ENCODE measurements around the gene PDXP.
"Not testable (repeated sequence)": the region's sequence is repeated elsewhere in the genome, so short reads cannot be mapped to it uniquely, and the experiment has no call there.

PDXP gene, protein sequence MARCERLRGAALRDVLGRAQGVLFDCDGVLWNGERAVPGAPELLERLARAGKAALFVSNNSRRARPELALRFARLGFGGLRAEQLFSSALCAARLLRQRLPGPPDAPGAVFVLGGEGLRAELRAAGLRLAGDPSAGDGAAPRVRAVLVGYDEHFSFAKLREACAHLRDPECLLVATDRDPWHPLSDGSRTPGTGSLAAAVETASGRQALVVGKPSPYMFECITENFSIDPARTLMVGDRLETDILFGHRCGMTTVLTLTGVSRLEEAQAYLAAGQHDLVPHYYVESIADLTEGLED

DNA sequence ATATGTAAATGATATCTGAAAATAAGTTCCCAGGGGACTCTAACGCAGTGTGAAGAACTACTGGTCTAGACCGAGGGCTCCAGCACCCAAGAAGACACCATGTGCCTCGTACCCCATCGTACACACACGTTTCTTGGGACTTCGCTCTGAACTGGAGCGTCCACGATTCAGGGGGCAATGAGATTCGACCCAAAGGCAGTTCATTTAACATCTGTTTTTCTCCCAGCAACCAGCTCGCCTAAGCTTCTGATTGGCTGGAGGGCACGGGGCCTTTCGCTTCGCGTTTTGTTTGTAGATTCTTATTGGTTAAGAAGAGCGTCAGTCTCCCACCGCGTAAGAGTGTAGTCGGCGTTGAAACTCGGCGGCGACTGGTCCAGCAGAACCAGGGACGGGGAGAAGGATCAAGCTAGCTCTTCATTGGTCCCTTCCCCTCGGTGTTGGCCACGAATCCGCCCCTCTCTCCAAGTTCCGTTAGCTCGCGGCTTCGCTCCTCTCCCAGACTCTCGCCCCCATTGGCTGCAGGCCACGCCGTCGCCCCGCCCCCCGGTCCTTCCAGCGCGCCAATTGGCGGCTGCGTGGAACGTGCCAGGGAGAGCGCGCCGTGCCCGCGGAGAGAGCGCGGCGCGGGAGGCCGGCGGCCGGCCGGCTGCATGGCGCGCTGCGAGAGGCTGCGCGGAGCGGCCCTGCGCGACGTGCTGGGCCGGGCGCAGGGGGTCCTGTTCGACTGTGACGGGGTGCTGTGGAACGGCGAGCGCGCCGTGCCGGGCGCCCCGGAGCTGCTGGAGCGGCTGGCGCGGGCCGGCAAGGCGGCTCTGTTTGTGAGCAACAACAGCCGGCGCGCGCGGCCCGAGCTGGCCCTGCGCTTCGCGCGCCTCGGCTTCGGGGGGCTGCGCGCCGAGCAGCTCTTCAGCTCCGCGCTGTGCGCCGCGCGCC is at the start of gene PDXP:
Gene PDXP, plus strand, starts transcription at position 591 of the 933 bp plus-strand sequence. Its CDS starts 60 bp downstream, at position 651.
- peak; percentile 99 for DNase-seq

DNA sequence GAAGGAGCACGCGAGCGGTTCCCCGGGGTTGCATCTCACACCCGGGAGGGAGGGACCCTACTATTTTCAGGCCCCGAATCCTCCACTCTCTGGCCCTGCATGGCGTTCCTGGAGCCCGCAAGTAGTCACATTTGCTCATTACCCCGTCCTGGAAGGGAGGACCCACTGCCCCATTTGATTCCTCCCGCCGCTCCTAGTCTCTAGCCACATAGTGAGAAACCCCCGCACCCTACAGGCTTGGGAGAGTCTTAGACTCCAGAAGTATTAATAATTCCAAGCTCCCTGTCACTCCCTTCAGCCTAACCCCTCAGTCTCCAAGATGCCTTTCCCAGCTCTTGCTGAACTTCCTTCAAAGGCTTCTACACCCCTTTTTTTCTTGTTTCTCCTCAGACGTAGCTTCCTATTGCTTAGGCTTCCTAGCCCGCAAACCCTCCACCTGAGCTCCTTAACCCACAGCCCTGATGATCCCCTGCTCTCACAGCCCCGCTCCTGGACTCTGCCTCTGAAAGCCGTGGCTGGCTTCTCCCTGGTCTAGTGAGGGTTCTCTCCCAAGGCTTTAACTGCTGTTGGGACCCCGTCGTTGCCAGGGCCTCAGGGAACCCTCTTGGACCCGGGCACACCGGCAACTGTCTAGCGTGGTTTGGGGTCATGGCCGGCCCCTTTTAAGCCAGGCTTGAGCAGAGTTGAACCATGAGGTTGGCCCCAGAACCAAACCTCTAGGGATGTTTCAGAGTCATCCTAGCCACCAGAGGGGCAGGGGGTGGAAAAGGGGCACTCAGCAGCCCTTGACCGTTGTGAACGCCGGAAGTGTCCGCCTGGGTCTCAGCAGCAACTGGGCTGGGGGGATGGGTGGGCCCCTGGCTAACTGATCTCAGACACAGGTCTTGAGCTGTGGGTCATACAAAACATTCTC is 49.0 kb upstream of the PDXP start:
- DNase-seq: no peak

DNA sequence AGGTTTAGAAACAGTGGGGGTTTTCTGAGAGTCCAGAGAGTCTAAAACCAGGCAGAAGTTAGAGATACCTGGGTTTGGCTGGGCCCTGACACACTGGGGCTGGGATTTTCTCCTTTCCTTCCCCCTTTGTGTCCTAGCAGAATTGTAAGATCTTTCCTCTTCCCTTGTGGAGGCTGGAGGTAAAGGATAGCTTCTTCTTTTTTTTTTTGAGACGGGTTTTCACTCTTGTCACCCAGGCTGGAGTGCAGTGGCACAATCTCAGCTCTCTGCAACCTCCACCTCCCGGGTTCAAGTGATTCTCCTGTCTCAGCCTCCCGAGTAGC is 48.4 kb upstream of the PDXP start:
- not testable (repeated sequence) for DNase-seq

DNA sequence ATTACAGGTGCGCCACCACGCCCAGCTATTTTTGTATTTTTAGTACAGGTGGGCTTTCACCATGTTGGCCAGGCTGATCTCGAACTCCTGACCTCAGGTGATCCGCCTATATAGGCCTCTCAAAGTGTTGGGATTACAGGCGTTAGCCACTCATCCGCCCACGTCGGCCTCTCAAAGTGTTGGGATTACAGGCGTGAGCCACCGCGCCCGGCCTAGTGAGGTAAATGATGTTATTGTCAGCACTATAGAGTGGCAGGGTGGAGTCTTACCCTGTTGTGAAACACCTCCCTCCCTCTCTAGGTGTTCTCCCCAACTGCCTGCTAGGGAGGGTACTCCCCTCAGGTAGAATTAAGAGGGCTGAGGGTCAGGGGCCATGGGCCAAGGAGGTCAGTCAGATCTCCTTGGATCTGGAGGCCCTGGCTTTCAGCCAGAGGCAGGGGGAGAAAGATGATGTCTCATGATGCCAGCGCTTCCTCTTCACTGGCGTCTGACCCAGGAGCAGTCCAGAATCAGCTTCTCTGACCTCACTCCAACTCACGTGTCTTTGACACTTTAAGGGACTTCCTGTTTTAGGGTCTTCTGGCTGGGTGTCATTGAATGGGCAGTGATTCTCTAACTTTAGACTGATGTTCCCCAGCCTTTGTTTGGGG is 47.9 kb upstream of the PDXP start:
- no peak for DNase-seq

DNA sequence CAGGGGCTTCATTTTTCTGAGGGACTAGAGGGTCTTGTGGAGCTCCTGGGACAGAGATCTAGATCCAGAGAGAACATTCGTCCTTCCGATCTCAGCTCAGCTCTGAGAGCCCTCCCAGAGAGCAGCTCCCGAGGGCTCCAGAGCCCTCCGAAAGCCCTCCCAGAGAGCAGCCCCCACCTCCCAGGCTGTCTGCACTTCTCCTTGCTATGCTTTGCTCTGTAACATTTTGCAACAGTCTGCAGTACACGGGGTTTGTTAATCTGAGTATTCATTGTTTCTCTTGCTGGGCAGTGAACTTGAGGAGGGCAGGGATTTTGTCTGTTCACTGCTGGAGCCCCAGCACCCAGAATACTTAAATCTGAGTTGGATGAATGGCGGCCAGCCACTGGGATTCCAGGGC is 47.3 kb upstream of the PDXP start:
- no peak for DNase-seq

DNA sequence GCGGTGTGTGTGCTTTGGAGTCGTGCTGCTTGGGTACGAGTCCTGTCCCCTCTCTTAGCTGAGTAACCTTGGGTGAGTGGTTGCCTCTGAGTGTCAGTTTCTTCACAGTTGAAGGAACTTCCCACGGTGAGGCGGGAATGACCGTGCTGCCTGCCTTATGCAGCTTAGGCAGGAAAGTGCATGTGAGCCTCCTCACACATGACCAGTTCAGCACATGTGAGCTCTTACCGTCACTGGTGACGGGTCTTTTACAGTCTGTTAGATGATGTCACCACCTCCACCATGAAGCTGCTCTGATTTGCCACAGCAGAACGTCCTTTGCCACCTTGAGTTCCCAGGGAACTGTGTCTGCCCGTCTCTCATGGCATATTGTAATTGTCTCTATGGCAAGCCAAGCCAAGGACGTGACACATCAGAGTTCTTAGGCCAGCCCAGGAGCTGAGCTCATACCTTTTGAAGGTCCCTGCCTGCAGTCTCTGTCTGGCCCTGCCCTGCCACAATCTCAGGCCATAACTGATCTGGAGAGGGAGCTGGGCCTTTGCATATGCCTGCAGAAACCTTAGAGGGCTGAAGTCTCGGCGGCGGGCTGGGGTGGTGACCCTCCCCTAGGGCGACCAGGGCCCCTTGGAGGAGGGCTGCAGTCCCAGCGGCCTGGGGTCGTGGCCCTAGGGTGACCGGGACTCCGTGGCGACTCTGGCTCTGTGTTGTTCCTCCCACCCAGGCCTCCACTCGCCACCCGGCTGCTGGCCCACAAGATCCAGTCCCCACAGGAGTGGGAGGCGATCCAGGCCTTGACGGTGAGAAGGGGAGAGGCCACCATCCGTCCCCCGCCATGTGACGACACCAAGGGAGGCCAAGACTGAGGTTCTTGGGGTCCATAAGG is 42.1 kb upstream of the PDXP start:
- DNase-seq: no peak

DNA sequence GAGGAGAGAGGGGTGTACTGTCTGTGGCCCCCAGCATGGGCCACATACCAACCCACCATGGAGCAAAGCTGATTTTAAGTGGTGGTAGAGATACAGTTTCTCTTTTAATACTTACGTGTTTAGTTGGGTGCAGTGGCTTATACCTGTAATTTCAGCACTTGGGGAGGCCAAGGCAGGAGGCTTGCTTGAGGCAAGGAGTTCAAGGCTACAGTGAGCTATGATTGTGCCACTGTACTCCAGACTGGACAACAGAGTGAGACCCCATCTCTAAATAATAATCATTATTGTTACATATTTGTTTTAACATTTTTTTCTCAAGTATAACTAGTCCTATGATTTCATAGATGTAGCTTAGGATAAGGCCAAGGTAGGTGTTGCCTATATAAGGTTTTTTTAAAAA is 41.1 kb upstream of the PDXP start:
- no peak for DNase-seq

DNA sequence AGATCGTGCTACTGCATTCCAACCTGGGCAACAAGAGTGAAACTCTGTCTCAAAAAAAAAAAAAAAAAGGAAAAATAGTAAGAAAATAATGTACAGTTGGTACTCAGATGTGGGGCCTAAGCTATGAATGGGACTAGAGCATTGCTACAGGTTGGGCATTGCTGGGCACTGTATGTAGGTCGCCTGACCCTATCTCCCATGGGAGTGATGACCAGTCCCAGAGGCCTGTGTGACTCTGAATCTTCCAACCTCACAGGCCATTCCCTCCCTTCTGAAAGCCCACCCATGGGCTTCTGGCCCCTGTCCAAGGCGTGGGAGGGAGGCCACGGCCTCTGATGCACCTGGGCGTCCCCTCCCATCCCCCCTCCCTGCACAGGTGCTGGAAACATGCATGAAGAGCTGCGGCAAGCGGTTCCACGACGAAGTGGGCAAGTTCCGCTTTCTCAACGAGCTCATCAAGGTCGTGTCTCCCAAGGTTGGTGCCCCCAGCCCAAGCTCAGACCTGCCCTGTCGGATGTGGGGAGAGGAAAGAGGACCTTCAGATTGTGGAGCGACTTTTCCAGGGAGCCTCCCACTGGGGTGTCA is 40.4 kb upstream of the PDXP start:
- no peak for DNase-seq

DNA sequence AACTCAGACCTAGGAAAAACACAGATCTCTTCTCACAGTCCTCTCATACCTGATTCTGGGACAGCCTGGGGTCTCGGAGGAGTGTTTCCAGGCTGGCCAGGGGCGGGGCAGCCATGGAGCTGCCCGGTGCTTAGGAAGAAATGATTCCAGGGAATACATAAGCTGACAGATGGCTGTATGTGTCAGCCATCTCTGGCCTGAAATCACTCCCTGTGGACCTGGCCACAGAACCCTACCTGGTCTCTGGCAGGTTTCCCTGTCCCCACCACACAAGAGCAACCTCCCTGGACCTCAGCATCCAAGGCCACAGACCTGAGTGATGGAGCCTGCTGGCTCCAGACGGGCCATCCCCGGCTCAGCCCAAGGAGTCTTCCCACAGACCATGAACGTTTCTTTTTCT is 39.8 kb upstream of the PDXP start:
- DNase-seq: no peak

DNA sequence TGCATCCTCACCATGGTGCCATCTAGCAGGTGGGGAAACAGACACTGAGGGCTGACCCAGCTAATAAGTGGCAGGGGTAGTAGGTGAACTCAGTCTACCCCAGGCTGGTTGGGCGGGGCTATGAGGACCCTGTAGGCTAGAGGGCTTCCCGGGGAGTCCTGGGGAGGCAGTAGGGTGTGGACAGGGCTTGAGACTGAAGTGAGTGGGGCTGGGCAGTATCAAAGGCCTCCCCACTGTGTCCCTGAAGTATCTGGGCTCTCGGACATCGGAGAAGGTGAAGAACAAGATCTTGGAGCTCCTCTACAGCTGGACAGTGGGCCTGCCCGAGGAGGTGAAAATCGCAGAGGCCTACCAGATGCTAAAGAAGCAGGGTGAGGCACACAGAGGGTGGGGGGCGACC is 38.5 kb upstream of the PDXP start:
- no peak for DNase-seq

DNA sequence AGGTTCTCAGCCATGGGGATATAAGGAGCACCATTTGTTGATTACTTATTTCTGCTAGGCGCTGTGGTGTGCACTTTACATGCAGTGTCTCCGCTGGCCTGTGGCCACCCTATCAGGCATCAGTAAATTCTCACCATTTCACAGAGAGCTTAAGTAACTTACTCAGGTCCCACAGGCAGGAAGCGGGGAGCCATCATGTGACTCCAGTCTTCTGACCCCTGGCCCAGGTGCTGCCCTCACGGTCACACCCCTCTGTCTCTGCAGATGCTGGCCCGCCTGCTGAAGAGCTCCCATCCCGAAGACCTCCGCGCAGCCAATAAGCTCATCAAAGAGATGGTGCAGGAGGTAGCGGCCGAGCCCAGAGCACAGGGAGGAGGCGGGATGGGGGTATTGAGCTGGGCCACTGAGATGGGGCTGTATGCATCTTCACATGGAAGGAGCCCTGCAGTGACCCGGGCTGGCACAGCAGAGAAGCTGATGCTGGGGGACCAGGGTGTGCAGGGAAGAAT is 37.1 kb upstream of the PDXP start:
- no peak for DNase-seq

DNA sequence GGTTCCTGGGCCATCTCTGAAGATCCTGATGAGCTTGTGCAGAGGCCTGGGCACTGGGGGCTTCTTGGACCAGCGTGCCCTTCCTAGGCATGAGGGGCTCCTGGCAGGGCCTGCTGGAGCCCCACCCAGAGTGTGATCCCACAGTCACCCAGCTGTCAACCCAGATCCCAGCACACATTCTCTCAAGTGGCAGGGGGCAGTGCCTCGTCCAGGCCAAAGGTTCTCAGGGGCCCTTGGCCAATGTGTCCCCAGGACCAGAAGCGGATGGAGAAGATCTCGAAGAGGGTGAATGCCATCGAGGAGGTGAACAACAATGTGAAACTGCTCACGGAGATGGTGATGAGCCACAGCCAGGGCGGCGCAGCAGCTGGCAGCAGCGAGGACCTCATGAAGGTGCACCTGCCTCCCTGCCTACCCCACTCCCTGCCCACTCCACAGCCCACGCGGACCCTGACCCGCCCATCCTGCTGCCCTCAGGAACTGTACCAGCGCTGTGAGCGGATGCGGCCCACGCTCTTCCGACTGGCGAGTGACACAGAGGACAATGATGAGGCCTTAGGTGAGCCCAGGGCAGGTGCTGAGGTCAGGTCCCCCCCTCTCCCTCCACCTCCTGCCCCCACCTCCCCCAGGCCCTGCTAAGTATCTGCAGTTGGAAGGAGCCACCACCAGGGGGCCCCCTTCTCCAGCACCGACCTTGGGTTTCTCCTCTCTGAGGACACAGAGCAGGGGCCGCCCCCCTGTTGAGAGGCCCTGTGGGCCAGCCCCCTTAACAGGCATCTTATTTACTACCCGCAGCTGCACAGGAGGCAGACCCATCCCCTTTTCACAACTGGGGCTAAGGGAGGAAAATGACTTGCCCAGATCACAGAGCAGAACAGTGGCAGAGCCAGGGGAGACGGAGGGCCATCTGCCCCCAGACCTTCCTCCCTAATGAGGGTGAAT is 35.2 kb upstream of the PDXP start:
- DNase-seq: peak; percentile 27

DNA sequence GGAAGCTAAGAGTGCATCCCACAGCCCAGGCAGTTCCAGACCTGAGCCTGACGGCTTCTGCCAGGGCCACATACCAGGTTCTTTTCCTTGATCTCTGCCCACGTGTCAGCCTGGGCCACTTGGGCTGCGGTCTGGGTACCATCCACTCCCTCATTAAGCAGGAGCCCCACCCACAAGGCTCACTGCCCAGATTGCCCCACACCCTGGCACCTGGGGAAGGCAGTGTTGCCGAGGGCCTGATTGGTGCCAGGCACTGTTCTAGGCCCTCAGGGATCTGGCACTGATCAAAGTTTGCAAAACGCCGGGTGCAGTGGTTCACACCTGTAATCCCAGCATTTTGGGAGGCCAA is 34.5 kb upstream of the PDXP start:
- no peak for DNase-seq

DNA sequence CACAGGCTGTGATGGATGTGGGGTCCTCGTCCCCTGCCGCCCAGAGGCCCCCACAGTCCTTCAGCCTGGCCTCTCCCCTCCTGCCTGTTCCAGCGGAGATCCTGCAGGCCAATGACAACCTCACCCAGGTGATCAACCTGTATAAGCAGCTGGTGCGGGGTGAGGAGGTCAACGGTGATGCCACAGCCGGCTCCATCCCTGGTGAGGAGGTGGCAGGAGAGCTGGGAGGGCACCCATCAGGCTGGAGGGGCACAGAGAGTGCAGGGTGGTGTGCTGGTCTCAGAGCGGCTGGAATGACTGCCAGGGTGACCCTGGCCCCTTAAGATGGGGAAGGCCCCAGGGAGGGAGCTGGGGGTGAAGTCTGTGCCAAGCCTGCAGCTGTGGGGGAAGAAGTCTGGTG is 33.6 kb upstream of the PDXP start:
- DNase-seq: no peak

DNA sequence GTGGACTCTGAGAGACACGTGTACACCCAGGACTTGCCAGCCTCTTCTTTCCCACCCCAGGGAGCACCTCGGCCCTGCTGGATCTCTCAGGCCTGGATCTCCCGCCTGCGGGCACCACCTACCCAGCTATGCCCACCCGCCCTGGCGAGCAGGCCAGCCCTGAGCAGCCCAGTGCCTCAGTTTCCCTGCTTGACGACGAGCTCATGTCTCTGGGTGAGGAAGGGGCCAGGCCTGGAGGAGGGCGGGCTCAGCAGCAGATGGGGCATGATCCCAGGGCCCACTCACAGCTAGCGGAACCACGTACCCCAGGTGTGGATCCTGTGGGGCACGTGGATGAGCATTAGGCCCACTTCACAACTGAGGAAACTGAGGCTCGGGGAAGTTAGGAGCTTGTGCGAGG is 32.8 kb upstream of the PDXP start:
- DNase-seq: no peak

DNA sequence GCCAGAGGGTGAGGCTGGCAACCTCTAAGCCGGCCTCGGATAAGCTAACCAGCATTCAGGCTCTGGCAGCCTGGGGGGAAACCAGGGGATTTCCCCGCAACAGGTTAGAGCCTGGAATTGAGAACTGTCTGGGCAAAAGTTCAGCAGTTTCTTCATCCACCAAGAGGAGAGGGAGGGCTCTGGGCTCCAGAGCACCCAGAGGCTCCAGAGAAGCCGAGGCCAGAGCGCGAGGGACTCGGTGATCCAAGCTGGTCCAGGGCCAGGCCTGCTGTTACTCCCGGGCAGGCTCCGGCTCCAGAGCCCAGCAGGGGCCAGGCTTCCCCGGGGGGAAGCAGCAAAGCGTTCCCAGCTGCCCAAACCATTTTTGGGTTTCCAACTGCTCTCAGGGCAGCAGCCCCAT is 32.4 kb upstream of the PDXP start:
- DNase-seq: no peak

DNA sequence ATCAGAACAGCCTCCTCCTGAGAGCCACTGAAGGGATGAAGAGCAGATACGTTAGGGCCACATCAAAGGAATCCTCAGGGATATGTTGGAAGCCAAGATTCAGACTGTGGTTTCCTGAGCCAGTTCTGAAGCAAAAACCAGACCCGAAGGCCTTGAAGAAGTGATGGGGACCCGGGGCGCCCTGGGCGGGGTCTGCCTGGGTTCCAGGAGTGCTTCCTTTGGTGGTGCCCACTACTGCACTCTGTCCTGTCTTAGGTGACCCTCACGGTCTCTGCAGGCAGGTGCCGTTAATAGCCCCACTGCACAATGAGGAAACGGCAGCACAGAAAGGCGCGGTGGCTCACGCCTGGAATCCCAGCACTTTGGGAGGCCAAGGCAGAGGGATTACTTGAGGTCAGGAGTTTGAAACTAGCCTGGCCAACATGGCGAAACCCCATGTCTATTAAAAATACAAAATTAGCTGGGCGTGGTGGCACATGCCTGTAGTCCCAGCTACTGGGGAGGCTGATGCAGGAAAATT is 31.9 kb upstream of the PDXP start:
- no peak for DNase-seq

DNA sequence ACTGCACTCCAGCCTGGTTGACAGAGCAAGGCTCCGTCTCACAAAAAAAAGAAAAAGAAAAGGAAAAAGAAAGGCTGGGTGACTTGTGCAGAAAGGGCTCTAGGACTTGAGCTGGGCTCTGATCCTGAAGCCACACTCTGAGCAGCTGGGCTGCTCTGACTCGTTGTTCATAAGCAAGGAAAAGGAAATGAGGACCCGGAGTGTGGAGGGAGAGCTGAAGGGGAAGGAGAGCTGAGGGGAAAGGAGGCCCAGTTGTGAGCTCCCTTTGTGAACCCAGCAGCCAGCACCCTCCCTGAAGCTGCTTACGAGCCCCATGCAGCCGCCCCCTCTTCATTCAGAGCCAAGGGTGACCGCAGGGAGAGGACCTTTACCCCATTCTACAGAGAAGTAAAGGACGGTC is 31.4 kb upstream of the PDXP start:
- no peak for DNase-seq

DNA sequence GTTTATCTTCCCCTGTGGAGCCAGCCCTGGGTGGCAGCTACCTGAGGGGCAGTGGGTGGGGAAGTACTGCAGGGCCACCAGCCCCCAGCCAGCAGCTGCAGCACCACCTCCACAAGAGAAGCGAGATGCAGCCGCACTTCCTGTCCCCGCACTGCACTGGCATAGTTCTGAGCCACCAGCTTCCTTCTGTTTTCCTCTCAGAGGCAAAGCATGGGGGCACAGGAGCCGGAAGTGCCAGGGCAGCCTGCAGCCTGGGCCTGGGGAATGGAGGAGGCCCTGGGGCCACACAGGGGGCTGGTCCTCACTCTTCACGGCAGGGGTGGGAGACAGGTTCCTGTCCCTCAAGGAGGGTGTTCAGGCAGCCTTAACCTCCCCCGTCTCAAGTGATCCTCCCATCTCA is 31.0 kb upstream of the PDXP start:
- peak; percentile 34 for DNase-seq

DNA sequence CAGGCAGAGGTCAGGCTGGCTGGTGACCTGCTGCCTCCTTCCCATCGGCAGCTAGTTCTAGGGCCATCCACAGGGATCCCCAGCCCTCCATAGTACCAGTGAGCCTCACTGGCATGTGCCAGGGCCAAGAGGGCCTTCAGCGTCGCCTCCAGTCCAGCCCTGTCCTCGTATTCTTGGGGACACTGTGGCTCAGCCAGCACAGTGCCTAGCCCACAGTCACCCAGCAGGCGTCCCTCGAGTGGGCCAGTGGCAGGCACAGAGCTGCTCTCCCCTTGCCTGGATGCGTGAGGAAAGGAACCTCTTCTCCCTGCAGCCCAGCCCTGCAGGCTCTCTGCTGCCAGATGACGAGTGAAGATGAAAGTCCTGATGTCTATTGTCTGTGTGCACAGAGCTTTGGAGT is 29.7 kb upstream of the PDXP start:
- no peak for DNase-seq

Measured in KG1 (cell line).